H1 (cell line): Measurements from ENCODE around the gene COL6A3. TPM values are rescaled to one million over a fixed set of nuclear protein-coding genes. Genes with fewer than 3 reads are reported as not detected.

ENCODE experiments used
- CTCF ChIA-PET: fragments of 300-600 bp; sonication (Branson Sonifier 250); formaldehyde crosslinking; loops from one replicate; lab custom pipeline; 2021; ENCODE audit not compliant: partially characterized antibody; lab: Charles Lee
- POLR2A ChIA-PET: fragments of 300-600 bp; sonication (Branson Sonifier 250); formaldehyde crosslinking; loops from one replicate; lab custom pipeline; 2021; ENCODE audit warnings: inconsistent platforms; ENCODE audit not compliant: partially characterized antibody; lab: Charles Lee
- DNase-seq, 2 experiments: peaks; one replicate each; pipeline versions ENCODE4 v3.0.0 to v3.0.0-alpha.2; 2010 to 2022; ENCODE audit warnings: low spot score in 2 of 2, low read depth in 1 of 2, mixed read lengths in 1 of 2
- FAIRE-seq: peaks from 2 replicates; lab custom pipeline; 2011; peaks lifted over from hg19 to GRCh38; lab: Jason Lieb, UNC
- H2AFZ ChIP-seq: 2 replicates; pipeline ENCODE4 v1.8.1; 2012; ENCODE audit warnings: low read length, inconsistent platforms
- H2AK5ac ChIP-seq: 2 replicates; pipeline ENCODE4 v1.6.1; 2013; ENCODE audit warnings: low read depth, low read length
- H2BK120ac ChIP-seq: replicated peaks from 2 replicates; pipeline ENCODE3; 2013; ENCODE audit warnings: low read depth, low read length, inconsistent platforms
- H2BK12ac ChIP-seq: 2 replicates; pipeline ENCODE4 v1.6.1; 2013; ENCODE audit warnings: low read depth, low read length
- H2BK15ac ChIP-seq: 2 replicates; pipeline ENCODE4 v1.6.1; 2013; ENCODE audit warnings: low read length
- H2BK20ac ChIP-seq: 2 replicates; pipeline ENCODE4 v1.6.1; 2013; ENCODE audit warnings: low read length
- H2BK5ac ChIP-seq: 2 replicates; pipeline ENCODE4 v1.6.1; 2013; ENCODE audit warnings: low read depth, low read length
- H3K14ac ChIP-seq: 2 replicates; pipeline ENCODE4 v1.6.1; 2013; ENCODE audit warnings: inconsistent platforms; ENCODE audit not compliant: insufficient read length
- H3K18ac ChIP-seq: 2 replicates; pipeline ENCODE4 v1.6.1; 2013; ENCODE audit warnings: low read length; ENCODE audit errors: extremely low read depth
- H3K23ac ChIP-seq: 2 replicates; pipeline ENCODE4 v1.6.1; 2013; ENCODE audit warnings: inconsistent platforms; ENCODE audit not compliant: insufficient read length
- H3K23me2 ChIP-seq: 2 replicates; pipeline ENCODE4 v1.6.1; 2013; ENCODE audit warnings: low read depth, low read length
- H3K27ac ChIP-seq: 2 replicates; pipeline ENCODE4 v1.6.1; 2011; ENCODE audit warnings: low read depth, low read length, inconsistent platforms
- H3K27me3 ChIP-seq, 4 experiments: replicated peaks in 1 of 4; 1 replicate in 1 of 4; 2 replicates in 3 of 4; pipeline versions ENCODE4 v1.6.1 to v1.8.1; 2011 to 2013; ENCODE audit warnings: low read length in 3 of 4, mild to moderate bottlenecking in 3 of 4, inconsistent platforms in 2 of 4, mixed read lengths in 2 of 4, moderate library complexity in 1 of 4; ENCODE audit not compliant: control insufficient read depth in 3 of 4, insufficient read depth in 3 of 4; ENCODE audit errors: extremely low read depth in 1 of 4
- H3K36me3 ChIP-seq, 4 experiments: 2 replicates each; pipeline versions ENCODE4 v1.6.1 to v1.8.1; 2011 to 2013; ENCODE audit warnings: mild to moderate bottlenecking in 4 of 4, low read length in 3 of 4, moderate library complexity in 2 of 4, control low read depth in 1 of 4, inconsistent platforms in 1 of 4; ENCODE audit not compliant: insufficient read depth in 4 of 4, control insufficient read depth in 2 of 4
- H3K4ac ChIP-seq: replicated peaks from 2 replicates; pipeline ENCODE3; 2013; ENCODE audit warnings: low read length, low read depth, mixed read lengths, inconsistent platforms; ENCODE audit not compliant: insufficient read length
- H3K4me1 ChIP-seq, 4 experiments: replicated peaks in 1 of 4; 1 replicate in 1 of 4; 2 replicates in 3 of 4; pipeline versions ENCODE4 v1.6.1 to v1.8.1; 2011 to 2013; ENCODE audit warnings: low read length in 3 of 4, inconsistent platforms in 2 of 4, mixed read lengths in 1 of 4; ENCODE audit not compliant: insufficient read depth in 4 of 4, control insufficient read depth in 3 of 4
- H3K4me2 ChIP-seq, 2 experiments: 2 replicates each; pipeline versions ENCODE4 v1.6.1 to v1.8.1; 2011 to 2013; ENCODE audit warnings: low read depth in 2 of 2, low read length in 2 of 2, control low read depth in 1 of 2, inconsistent platforms in 1 of 2, mild to moderate bottlenecking in 1 of 2; ENCODE audit not compliant: insufficient read depth in 1 of 2
- H3K4me3 ChIP-seq, 4 experiments: fragments of 200-600, 300-600 bp in 1 of 4; sonication (generic), shearing (Covaris generic), sonication (Bioruptor Twin) in 1 of 4; 2 replicates each; pipeline versions ENCODE4 v1.5.1 to v1.8.1; 2011 to 2016; ENCODE audit warnings: low read length in 4 of 4, low read depth in 3 of 4, control low read depth in 2 of 4, inconsistent platforms in 2 of 4, mild to moderate bottlenecking in 2 of 4, mixed read lengths in 1 of 4, moderate library complexity in 1 of 4; ENCODE audit not compliant: insufficient read depth in 2 of 4; ENCODE audit errors: extremely low read depth in 1 of 4
- H3K56ac ChIP-seq: replicated peaks from 2 replicates; pipeline ENCODE3; 2013; ENCODE audit warnings: low read depth, mild to moderate bottlenecking, mixed read lengths, low read length, inconsistent platforms; ENCODE audit not compliant: insufficient read length
- H3K79me1 ChIP-seq: 2 replicates; pipeline ENCODE4 v1.6.1; 2013; ENCODE audit warnings: low read depth, low read length, control low read depth
- H3K79me2 ChIP-seq, 2 experiments: 2 replicates each; pipeline versions ENCODE4 v1.6.1 to v1.8.1; 2012 to 2013; ENCODE audit warnings: low read length in 2 of 2, mild to moderate bottlenecking in 2 of 2, inconsistent platforms in 1 of 2; ENCODE audit not compliant: insufficient read depth in 2 of 2, control insufficient read depth in 1 of 2
- H3K9ac ChIP-seq, 4 experiments: replicated peaks in 1 of 4; 1 replicate in 1 of 4; 2 replicates in 3 of 4; pipeline versions ENCODE4 v1.6.1 to v1.8.1; 2011 to 2013; ENCODE audit warnings: low read depth in 3 of 4, low read length in 3 of 4, control low read depth in 2 of 4, mild to moderate bottlenecking in 2 of 4, moderate library complexity in 2 of 4, inconsistent platforms in 1 of 4; ENCODE audit errors: extremely low read depth in 1 of 4
- H3K9me3 ChIP-seq, 2 experiments: 2 replicates each; pipeline versions ENCODE4 v1.6.1 to v1.8.1; 2012 to 2013; ENCODE audit warnings: mild to moderate bottlenecking in 2 of 2, moderate library complexity in 2 of 2, control low read depth in 1 of 2, inconsistent platforms in 1 of 2, low read depth in 1 of 2, low read length in 1 of 2, mixed read lengths in 1 of 2; ENCODE audit not compliant: insufficient read depth in 2 of 2
- H4K20me1 ChIP-seq, 2 experiments: replicated peaks in 1 of 2; 2 replicates each; pipeline versions ENCODE3 to v1.8.1; 2011 to 2013; ENCODE audit warnings: inconsistent platforms in 2 of 2, low read length in 2 of 2, mild to moderate bottlenecking in 1 of 2; ENCODE audit not compliant: insufficient read depth in 2 of 2, control insufficient read depth in 1 of 2
- H4K5ac ChIP-seq: 2 replicates; pipeline ENCODE4 v1.6.1; 2013; ENCODE audit warnings: low read length, low read depth, mixed read lengths, inconsistent platforms; ENCODE audit not compliant: insufficient read length
- H4K8ac ChIP-seq: 2 replicates; pipeline ENCODE4 v1.8.0; 2013; ENCODE audit warnings: mild to moderate bottlenecking, moderate library complexity, low read length, inconsistent platforms; ENCODE audit not compliant: insufficient read depth; ENCODE audit errors: extremely low read depth
- H4K91ac ChIP-seq: replicated peaks from 2 replicates; pipeline ENCODE3; 2013; ENCODE audit warnings: low read length, mixed read lengths, inconsistent platforms; ENCODE audit not compliant: insufficient read length
- BRCA1 ChIP-seq: IDR thresholded peaks from 2 replicates; pipeline ENCODE4 v1.6.1; 2012; ENCODE audit warnings: low read depth, low read length, improper control_type of control experiment
- CREB1 ChIP-seq: IDR thresholded peaks from 2 replicates; pipeline ENCODE4 v1.6.1; 2012; ENCODE audit warnings: inconsistent platforms
- CTBP2 ChIP-seq: IDR thresholded peaks from 2 replicates; pipeline ENCODE4 v1.7.0; 2011; ENCODE audit warnings: borderline replicate concordance, mild to moderate bottlenecking, moderate library complexity, mixed read lengths, low read length; ENCODE audit not compliant: insufficient read depth, insufficient read length
- KDM5A ChIP-seq: fragments of 200-600 bp; IDR thresholded peaks from 2 replicates; pipeline ENCODE4 v1.7.1; 2012; ENCODE audit warnings: mild to moderate bottlenecking, low read length, inconsistent platforms, mixed read lengths
- PHF8 ChIP-seq: fragments of 200-600 bp; sonication (generic); conservative IDR thresholded peaks from 2 replicates; pipeline ENCODE4 v1.7.1; 2012; ENCODE audit warnings: low read depth, mild to moderate bottlenecking, inconsistent platforms, low read length, moderate library complexity
- POLR2A ChIP-seq, 2 experiments: IDR thresholded peaks; 1 replicate in 1 of 2; 2 replicates in 1 of 2; pipeline ENCODE4 v1.6.1; 2011; ENCODE audit warnings: low read depth in 2 of 2, low read length in 2 of 2, mild to moderate bottlenecking in 2 of 2; ENCODE audit errors: control extremely low read depth in 1 of 2
- RBBP5 ChIP-seq: IDR thresholded peaks from 2 replicates; pipeline ENCODE4 v1.7.1; 2012; ENCODE audit warnings: low read depth, mild to moderate bottlenecking, inconsistent platforms, low read length, moderate library complexity, borderline replicate concordance
- RNF2 ChIP-seq: fragments of 200-900, 300-1000 bp; sonication (generic); IDR thresholded peaks from 2 replicates; pipeline ENCODE4 v1.7.1; 2016; ENCODE audit warnings: borderline replicate concordance, low read depth, mild to moderate bottlenecking, antibody characterized with exemption, low read length; ENCODE audit not compliant: poor library complexity, severe bottlenecking; ENCODE audit errors: missing control alignments
- SP1 ChIP-seq: IDR thresholded peaks from 2 replicates; pipeline ENCODE4 v1.6.1; 2011; ENCODE audit warnings: low read depth, low read length
- SP2 ChIP-seq: IDR thresholded peaks from 2 replicates; pipeline ENCODE4 v1.6.1; 2012; ENCODE audit warnings: mild to moderate bottlenecking, low read length, inconsistent platforms
- TAF7 ChIP-seq: optimal IDR thresholded peaks from 2 replicates; pipeline ENCODE3; 2011; ENCODE audit warnings: low read depth, mild to moderate bottlenecking, inconsistent platforms, low read length, moderate library complexity, borderline replicate concordance
- WGBS, 2 experiments: shearing (Covaris generic) in 1 of 2; methylation state at CpG; one replicate each; pipeline versions ENCODE4 v1.1.6 to v1.1.7; 2013 to 2015; ENCODE audit warnings: low lambda C conversion rate in 2 of 2, mixed read lengths in 2 of 2, inconsistent platforms in 1 of 2, low coverage in 1 of 2, missing lambda C conversion rate in 1 of 2; ENCODE audit not compliant: insufficient replicate concordance in 2 of 2, insufficient coverage in 1 of 2, insufficient read length in 1 of 2; ENCODE audit errors: extremely low coverage in 1 of 2, missing lambda C conversion rate in 1 of 2; 5-methylcytosine and 5-hydroxymethylcytosine counted together
- polyA plus RNA-seq, 7 experiments: library from polyadenylated mRNA; depleted of rRNA in 3 of 7; stranded (reverse) in 5 of 7; unstranded in 2 of 7; fragments of >200 nt in 5 of 7; fragments of 200-250 nt in 2 of 7; gene quantifications; 1 replicate in 5 of 7; 2 replicates in 1 of 7; 4 replicates in 1 of 7; pipeline versions ENCODE4 v1.2.1 to v1.2.3, GENCODE V29; 2011 to 2013; ENCODE audit warnings: missing spikeins in 2 of 7, mixed read lengths in 2 of 7
- total RNA-seq: library from RNA; stranded (reverse); fragmentation: NEBNext Ultra II Directional; extraction: Animal tissue kit (Norgen Biotek cat#: 25700); gene quantifications from 2 replicates; pipeline ENCODE4 v1.2.1, GENCODE V29; 2021

The COL6A3 gene
- total and polyA plus RNA-seq, 2 of the 8 experiments (the other 6 are each of a cell fraction or from before 2014, with no cell fraction given) = 1.2 to 3.4 TPM

DNA sequence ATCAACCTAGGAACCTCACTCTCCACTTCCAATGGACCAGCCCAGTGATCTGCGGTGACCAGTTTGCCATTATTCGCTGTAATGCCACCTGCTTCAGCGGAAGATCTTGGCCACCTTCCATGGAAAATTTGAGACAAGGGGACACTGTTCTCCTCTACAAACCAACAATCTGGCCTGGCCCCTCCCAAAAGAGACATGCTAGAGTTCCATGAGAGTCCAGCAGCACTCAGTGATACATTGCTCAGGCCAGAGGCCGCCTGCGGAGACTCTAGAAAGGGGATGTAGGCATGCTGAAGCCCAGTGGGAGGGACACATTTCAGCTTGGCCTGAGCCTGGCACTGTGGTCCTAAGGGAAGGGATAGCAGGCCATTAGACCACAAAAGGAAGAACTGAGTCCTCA is 58.3 kb downstream of the COL6A3 start:
- Histone ChIP-seq H2BK120ac (no peak overlapping the region), H4K8ac (no peak overlapping the region), H3K27me3 (no peaks in the 10 kb centered on the region; a peak in 1 of 7 replicates), H3K4ac (no peak overlapping the region), H3K27ac (no peak overlapping the region), H4K5ac (no peak overlapping the region), H3K23me2 (no peaks in the 10 kb centered on the region), H2AFZ (no peak overlapping the region), H3K36me3 (no peaks in the 10 kb centered on the region), H2BK5ac (no peak overlapping the region), H4K91ac (no peak overlapping the region), H3K4me2 (no peak overlapping the region), H2BK12ac (no peak overlapping the region), H4K20me1 (no peaks in the 10 kb centered on the region), H3K4me3 (no peak overlapping the region), H3K18ac (no peak overlapping the region), H2BK15ac (no peak overlapping the region), H3K4me1 (peaks cover 7 to 21% (median 12%) of the 10 kb centered on the region in 4 experiments), H3K9ac (no peak overlapping the region), H3K56ac (no peak overlapping the region), H3K79me2 (no peaks in the 10 kb centered on the region), H3K23ac (no peak overlapping the region), H3K9me3 (no peaks in the 10 kb centered on the region), H3K79me1 (no peaks in the 10 kb centered on the region), H2AK5ac (no peak overlapping the region), H3K14ac (no peak overlapping the region), H2BK20ac (no peak overlapping the region)
- CTCF ChIA-PET = interaction anchor here (1.1 to 1.4 kb wide), 2 partner anchors 12 to 190 kb away, joined by 3 read pairs; no protein-coding TSS in a partner anchor
- POLR2A ChIA-PET = no interaction called here
- DNase-seq = no peak
- TF ChIP-seq SP2 (no peak), SP1 (no peak), RNF2 (no peak), KDM5A (no peak), BRCA1 (no peak), CTBP2 (no peak), RBBP5 (no peak), PHF8 (no peak), TAF7 (no peak), POLR2A (IDR thresholded peaks at IDR 0.05; ENCODE audit: control extremely low read depth in 1 of 2, low read depth in 2 of 2, low read length in 2 of 2) (no peak), CREB1 (no peak)
- no peak for FAIRE-seq
- WGBS, 2 experiments = 91% methylated on average over 5 of the region's 5 CpGs; no CpG with 5 or more reads in 1 of the 2 experiments
